CMK (cell line): ENCODE measurements around the gene FBXL19.

Experiments
- DNase-seq: peaks from one replicate; pipeline ENCODE4 v3.0.0-alpha.2; 2010; ENCODE audit warnings: low read depth

The FBXL19 gene

DNA sequence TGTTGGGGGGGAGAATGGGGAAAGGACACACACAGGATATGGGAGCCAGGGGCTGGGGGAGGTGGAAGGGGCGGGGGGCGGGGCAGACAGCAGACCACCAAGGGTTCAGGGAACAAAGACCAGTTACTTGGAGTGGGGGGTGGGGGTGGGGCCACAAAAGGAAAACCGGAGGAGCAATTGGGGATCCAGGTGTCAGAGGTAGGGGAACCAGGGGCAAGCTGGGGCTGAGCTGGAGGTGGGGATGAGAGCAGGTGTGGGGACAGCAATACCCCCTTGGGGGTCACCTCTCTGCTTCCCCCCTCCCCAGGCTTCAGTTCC is 24.1 kb downstream of the FBXL19 start:
- DNase-seq, result no peak

DNA sequence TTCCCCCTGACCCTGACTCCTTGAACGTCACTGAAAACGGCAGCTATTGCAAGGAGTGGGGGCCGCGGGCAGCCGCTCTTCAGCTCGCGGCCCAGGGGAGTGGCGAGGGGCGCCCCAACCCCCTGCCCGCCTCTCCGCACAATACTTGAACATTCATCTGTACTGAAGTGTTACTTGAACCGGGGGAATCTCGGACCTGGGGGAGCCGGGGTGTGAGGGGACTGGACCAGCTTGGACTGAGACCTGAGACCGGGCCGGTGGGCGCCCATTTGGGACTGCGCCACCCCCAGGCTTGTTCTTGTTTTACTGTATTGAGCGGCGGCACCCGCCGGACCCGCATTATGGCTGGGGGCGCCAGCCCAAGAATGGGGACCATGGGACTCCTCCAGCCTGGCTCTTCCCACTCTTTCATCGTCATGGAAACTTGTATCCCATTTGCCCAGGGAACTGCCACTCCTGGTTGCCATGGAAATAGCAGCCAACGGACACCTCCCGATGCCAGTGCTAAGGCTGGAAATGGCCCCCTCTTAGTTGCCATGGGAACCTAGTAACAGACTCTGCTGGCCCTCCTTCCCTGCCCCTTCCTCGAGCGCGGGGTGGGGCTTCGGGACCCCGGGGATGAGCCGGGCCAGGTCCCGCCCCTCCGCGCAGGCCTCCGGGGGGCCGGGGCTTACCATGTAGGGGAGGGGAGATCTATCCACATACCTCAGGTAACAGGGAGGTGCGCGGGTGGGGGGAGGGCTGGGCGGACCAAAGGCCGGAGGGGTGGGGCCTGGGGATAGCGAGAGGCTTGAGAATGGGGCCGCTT is 24.7 kb downstream of the FBXL19 start:
- no peak for DNase-seq

DNA sequence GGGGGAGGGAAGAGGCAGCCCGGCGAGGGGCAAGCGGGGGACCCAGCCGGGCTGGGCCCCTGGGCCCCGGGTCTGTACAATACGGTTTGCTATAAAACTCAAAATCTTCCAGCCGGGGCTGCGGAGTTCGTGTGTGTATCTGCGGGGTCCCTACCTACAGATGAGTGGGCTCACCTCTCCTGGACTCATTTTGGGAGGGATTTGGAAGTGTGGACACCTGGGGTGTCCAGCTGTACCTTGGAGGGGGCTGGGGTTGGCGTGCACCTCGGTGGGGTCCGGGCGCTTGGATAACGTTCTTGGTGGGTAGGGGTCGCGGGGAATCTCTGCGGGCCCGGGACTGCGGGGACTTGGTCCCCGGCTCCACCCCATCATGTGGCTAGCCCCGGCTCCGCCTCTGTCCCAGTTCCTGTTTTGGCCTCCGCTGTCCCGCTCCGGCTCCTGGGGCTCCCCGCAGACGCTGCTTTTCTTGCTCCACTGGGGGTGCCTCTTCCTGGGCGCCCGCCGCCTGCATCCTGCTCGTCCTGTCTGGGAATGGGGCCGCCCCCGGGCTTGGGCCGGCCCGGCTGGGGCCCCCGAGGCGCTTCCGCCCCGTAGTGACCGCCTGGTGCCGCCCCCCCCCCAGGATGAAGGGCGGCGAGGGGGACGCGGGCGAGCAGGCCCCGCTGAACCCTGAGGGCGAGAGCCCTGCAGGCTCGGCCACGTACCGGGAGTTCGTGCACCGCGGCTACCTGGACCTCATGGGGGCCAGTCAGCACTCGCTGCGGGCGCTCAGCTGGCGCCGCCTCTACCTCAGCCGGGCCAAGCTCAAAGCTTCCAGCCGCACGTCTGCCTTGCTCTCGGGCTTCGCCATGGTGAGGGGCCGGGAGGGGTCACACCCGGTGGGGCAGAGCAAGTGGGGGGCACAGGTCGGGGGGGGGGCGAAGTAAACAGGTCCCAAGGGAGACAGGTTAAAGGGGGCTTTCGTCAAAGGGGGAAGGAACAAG is 25.6 kb downstream of the FBXL19 start, which contains the start of gene ORAI3:
Gene ORAI3, plus strand, starts transcription at position 402 of the 983 bp plus-strand sequence. Its CDS starts 222 bp downstream, at position 624.
- DNase-seq, result peak; percentile 57

DNA sequence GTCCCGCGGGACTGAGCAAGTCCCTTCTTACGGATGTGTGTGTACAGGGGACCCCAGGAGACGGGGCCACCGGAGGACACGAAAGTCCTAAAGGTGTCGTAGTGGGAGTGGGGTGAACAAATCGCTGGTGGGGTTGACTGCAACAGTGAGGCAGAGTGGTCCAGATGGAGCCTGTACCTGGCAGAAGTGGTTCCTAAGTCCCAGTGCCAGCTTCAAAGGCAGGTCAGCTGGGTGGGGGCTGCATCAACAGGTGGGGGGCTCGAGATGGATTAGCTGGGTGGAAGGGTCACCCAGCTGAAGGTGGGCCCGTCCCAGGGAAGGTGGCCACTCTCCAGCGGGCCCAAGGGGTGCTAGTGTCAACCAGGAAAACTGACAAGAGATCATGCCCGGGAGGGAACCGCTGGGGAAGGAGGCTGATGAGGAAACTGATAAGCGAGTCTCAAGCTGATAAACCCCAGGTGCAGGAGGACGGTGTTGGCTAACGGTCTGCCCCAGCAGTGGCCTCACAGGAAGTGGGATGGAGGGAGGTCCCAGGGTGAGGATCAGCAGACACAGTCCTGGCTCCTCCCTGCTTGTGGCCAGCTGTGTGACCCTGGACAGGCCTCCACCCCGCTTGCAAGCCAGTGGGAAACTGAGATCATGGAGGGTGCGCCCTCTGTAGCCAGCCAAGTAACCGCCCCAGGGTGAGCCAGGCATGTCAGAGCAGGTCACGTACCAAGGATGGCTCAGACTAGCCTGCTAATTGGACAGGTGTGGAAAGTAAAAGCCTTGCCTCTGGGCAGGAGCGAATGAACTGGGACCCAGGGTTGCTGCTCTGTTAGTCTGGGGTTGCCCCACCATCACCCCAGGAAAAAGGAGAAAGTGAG is 26.5 kb downstream of the FBXL19 start:
- peak; percentile 92 for DNase-seq

DNA sequence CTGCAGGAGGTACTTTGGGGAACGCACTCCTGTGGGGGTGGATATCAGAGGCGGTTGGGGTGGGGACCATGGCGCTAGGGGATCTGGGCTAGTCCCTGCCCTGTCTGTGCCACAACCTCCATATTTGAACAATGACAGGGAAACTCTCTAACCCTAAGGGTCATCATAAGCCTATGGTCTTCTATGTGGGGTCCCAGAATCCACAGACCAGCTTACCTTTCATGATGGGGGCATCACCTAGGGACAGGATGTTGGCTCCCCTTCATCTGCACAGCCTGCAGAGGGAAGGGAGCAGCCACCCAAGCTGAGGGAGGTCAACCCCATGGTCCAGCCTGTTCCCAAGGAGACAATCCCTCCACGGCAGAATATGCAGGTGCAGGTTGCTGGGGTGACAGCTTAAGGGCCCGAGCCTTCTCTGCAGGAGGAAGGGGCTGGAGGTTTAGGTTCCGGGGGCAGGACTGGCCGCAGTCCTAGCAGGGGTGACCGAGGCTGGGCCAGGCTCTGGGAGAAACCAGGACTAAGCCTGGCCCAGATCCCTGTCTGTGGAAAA is 27.2 kb downstream of the FBXL19 start:
- DNase-seq, result no peak

DNA sequence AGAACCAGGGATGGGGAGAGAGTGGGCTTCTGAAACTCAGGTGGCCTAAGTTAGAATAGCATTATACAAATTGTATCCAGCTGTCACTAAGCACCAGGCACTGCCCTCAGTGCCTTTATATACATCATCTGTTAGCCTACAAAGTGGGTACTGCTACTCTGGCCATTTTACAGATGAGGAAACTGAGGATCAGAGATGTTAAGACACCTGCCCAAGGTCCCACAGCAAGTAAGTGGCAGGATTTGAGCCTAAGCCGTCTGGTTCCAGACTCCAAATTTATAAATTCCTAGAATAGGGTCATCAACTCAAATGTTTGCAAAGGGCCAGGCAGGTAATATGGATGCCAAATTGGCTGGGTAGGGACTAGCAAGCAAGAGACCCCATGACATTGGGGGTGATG is 27.8 kb downstream of the FBXL19 start:
- no peak for DNase-seq

DNA sequence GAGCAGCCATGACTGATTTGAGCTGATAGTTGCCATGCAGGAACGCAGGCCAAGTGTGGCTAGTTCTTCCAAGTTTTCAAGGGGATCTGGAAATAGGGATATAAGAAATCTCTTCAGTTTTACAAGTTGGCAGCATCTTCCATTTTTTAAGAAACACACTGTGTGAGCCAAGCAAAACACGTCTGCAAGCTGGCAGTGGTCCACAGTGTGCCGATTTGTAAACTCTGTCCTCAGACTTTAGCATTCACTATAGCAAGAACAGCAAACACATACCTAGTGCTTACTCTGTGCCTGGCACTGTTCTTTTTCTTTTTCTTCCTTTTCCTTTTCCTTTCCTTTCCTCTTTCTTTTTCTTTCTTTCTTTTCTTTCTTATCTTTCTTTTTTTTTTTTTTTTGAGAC is 28.4 kb downstream of the FBXL19 start:
- DNase-seq, result no peak

DNA sequence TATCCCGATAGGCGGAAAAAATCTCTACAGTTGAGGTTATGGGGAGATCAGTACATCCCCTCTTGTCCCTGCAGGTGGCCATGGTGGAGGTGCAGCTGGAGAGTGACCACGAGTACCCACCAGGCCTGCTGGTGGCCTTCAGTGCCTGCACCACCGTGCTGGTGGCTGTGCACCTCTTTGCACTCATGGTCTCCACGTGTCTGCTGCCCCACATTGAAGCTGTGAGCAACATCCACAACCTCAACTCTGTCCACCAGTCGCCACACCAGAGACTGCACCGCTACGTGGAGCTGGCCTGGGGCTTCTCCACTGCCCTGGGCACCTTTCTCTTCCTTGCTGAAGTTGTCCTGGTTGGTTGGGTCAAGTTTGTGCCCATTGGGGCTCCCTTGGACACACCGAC is 29.7 kb downstream of the FBXL19 start:
- no peak for DNase-seq

DNA sequence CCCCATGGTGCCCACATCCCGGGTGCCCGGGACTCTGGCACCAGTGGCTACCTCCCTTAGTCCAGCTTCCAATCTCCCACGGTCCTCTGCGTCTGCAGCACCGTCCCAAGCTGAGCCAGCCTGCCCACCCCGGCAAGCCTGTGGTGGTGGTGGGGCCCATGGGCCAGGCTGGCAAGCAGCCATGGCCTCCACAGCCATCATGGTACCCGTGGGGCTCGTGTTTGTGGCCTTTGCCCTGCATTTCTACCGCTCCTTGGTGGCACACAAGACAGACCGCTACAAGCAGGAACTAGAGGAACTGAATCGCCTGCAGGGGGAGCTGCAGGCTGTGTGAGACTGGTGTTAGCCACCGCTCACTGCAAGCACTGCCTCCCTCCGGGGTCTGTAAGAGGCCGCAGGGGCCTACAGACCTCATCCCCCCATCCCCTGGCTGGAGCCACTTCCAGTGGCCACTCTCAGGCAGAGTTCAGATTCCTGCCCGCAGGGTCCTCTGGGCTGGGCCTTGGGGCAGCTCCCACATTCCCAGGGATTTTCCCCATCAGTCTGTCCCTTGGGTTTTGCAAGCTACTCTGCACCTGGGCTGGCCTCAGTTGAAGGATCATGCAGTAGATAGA is 30.2 kb downstream of the FBXL19 start:
- DNase-seq, result peak; percentile 61

DNA sequence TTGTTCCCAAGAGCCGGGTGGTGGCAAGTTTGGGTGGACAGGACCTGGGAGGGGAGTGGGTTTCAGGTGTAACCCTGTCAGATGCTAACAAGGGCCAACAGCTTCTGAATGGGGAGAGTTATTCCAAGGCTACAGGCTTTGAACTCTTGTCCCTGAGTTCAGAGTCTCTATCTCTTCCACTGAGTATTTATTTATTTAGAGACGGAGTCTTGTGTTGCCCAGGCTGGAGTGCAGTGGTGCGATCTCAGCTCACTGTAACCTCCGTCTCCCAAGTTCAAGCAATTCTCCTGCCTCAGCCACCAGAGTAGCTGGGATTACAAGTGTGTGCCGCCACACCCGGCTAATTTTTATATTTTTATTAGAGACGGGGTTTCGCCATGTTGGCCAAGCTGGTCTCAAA is 31.6 kb downstream of the FBXL19 start:
- no peak for DNase-seq

DNA sequence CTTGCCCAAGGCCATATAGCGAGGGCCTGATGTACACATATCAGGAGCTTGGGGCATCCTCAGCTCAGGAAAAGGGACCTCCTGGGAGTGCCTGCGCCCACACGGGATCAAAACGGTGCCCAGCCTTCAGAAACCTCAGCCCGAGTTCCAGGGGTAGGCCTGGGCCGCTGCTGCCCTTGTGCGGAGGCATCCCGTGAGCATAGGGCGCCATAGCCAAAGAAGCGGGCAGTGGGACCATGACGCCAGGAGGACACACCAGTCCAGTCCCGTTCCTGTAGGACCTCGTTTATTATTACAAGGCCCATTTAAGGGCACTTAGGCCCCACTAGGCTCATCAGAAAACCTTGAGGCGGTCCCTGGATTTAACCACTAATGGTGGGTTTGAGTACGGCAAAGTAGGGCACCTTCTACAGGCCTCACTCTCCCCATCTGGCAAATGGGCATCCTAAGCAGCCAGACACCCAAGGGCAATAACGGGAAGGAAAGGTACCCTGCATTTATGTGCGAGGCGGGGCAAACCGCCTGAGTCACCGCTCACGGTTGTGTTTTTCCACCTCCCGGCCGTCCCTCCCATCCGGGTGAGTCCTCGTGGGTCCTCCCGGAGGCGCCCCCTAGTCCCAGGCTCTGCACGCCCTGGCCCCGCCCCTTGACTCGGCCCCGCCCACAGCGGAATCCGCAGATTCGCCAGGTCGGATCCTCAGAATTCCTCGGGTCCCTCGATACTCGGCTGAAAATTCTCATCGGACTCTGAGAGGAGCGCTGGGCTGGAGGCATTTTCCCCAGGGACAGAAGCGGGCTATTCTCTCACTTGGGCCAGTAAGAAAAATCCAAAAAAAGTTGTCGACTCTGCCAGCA is 33.5 kb downstream of the FBXL19 start:
- peak; percentile 70 for DNase-seq

DNA sequence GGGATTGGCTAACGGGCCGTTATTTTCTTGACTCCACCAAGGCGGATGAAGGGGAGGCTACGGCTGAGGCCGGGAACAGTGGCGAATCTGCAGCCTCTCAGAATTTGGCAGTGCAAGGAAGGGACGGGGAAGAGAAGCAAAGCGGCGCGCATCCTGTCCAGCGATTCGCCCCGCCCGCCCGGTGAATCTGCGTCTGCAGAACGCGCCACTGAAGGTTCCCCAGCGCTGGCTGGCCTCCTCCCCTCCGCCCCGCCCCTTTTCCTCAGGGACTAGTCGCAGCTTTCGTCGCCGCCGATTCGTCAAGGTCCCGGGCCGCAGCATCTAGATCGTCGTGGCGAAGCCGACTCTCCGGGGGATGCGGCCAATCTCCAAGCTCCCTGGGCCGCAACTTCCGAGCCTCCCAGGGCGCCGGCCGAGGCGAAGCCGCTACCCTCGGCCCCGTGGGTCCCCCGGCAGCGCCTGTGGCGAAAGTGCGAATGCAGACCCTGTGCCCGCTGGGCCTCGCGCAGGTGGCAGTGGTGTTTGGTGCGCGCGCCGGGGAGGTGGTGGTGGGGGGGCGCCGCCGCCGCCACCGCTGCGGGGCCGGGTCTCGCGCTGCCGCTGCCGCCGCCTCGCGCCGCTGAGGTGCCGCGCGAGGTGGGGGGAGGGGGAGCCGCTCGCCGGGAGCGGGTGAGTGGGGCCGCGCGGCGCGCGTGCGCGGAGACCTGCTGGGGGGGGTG is 34.2 kb downstream of the FBXL19 start, which contains the start of gene SETD1A:
Gene SETD1A, plus strand, starts transcription at position 299 of the 719 bp plus-strand sequence. CDS start 978 bp downstream, outside the sequence.
- DNase-seq, result peak; percentile 84

DNA sequence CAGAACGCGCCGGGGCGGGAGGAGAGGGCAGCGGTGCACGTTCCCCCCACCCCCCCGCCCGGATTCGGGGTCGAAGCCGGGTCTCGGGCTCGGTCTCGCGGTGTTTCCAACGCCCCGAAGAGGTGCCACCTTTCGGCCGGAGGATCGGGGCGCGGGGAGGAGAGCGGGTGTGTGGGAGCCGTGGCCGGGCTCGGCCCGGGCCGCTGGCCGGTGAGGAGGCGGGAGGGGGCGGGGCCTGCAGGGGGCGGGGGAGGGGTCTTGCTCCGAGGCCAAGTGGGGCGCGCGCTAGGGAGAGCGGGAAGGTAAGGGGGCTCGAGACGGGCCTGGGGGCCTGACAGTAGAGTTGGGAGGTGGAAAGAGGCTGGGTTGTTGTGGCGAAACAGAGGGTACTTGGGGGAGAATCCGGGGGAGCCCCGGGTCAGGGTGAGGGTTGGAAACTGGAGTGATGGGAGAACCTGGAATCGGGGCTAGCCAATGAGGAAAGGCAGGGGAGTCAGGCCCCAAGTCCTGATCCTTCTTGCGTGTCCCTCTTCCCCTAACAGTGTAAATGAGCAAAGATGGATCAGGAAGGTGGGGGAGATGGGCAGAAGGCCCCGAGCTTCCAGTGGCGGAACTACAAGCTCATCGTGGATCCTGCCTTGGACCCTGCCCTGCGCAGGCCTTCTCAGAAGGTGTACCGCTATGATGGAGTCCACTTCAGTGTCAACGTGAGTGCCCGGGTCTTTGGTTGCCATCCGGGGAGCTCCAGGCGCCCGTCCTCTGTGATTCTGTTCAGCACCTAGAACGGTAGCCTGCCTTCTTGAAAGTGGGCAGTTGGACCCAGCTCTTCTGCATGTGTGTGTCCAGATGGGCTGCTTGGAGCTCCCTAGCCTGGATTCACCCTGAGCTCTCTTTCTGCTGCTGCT is 35.1 kb downstream of the FBXL19 start:
- DNase-seq, result peak; percentile 56

DNA sequence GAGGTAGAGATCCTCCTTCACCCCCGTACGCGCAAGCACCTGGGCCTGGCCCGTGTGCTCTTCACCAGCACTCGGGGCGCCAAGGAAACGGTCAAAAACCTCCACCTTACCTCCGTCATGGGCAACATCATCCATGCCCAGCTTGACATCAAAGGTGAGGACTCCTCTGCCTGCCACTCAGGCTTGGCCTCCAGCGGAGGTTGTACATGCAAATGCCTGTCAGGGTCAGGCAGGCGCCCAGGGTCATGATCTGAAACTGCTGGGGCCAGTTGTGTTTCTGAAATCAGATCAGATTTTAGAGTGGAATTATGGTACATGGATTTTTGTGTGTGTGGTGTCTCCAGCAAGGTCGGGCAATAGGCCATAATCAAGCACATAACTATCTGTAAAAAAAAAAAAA is 38.0 kb downstream of the FBXL19 start:
- DNase-seq, result no peak

DNA sequence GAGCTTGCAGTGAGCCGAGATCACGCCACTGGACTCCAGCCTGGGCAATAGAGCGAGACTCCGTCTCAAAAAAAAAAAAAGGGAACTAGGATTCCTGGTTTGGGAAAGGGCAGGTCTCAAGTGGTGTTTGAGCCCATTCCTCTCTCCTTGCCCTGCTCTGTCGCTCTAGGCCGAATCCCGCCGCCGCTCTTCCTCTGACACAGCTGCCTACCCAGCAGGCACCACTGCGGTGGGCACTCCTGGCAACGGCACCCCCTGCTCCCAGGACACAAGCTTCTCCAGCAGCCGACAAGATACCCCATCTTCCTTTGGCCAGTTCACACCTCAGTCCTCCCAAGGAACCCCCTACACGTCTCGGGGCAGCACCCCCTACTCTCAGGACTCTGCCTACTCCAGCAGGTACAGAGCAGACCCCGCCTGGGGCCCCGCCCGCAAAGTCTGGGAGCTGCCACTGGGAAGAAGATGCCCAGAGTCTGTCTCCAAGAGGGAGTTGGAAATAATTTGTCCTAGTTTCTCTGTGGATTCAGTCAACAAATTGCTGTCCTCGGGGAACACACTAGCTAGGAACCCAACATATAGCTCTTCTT is 40.6 kb downstream of the FBXL19 start:
- no peak for DNase-seq

DNA sequence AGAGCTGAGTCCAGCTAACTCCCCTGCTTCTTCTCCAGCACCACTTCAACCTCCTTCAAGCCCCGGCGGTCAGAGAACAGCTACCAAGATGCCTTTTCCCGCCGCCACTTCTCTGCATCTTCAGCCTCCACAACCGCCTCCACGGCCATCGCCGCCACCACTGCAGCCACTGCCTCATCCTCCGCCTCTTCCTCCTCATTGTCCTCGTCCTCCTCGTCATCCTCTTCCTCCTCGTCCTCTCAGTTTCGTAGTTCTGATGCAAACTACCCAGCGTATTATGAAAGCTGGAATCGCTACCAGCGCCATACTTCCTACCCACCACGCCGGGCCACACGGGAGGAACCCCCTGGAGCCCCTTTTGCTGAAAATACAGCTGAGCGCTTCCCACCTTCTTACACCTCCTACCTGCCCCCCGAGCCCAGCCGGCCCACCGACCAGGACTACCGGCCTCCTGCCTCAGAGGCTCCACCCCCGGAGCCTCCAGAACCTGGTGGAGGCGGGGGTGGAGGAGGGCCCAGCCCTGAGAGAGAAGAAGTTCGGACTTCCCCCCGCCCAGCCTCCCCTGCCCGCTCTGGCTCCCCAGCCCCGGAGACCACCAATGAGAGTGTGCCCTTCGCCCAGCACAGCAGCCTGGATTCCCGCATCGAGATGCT is 41.3 kb downstream of the FBXL19 start:
- DNase-seq, result no peak

DNA sequence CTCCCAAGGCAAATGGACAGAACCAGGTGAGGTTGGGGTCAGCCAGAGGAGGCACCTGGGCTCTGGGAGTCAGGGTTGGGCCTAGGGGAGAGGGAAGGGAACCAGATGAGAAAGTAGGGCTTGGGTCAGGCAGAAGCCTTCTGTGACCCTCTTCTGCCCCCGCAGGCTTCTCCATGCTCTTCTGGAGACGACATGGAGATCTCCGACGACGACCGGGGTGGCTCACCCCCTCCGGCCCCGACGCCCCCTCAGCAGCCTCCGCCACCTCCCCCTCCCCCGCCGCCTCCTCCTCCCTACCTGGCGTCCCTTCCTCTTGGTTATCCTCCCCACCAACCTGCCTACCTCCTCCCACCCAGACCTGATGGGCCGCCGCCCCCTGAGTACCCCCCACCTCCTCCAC is 42.1 kb downstream of the FBXL19 start:
- no peak for DNase-seq
